ENCODE measurements around the gene SNPH.

GRCh38 chr20:1296922-1297321, 30.8 kb downstream of the SNPH start:
- no peak for TF ChIP-seq CTCF (conservative IDR thresholded peaks at IDR 0.05; ENCODE audit: low read length)
- TF ChIP-seq EZH2phosphoT487 (IDR thresholded peaks at IDR 0.05; ENCODE audit: borderline replicate concordance) = no peak
